Measurements from ENCODE around the gene SLC36A1.

The SLC36A1 gene

GRCh38 chr5:151541571-151541970 lies 94.2 kb downstream of the SLC36A1 start:
- no peak for DNase-seq

Measured in NCI-H2029 (cell line).